HG03342 (cell line): Measurements from ENCODE around the gene ARHGAP21.
"Not testable (repeated sequence)": the region's sequence is repeated elsewhere in the genome, so short reads cannot be mapped to it uniquely, and the experiment has no call there.

Experiments used
- ATAC-seq: cut with Tn5 transposase; IDR thresholded peaks from one replicate; pipeline ENCODE4 v1.9.1; 2021; ENCODE audit warnings: mild to moderate bottlenecking, moderate library complexity; ENCODE audit not compliant: unreplicated experiment

Gene ARHGAP21

GRCh38 chr10:24642921-24643678, 80.6 kb downstream of the ARHGAP21 start:
- peak; percentile 90 for ATAC-seq

GRCh38 chr10:24639124-24639523, 84.6 kb downstream of the ARHGAP21 start:
- ATAC-seq: no peak

GRCh38 chr10:24625778-24626177, 97.9 kb downstream of the ARHGAP21 start:
- ATAC-seq: no peak

GRCh38 chr10:24623383-24623782, 100.3 kb downstream of the ARHGAP21 start:
- ATAC-seq: no peak

- no peak for ATAC-seq
These were observed 100.8 kb downstream of the ARHGAP21 start for GRCh38 chr10:24622781-24623301.

GRCh38 chr10:24621035-24621795, 102.5 kb downstream of the ARHGAP21 start:
- ATAC-seq: not testable (repeated sequence)

GRCh38 chr10:24619994-24620310, 103.7 kb downstream of the ARHGAP21 start:
- ATAC-seq: not testable (repeated sequence)

- ATAC-seq: not testable (repeated sequence)
These were observed 104.2 kb downstream of the ARHGAP21 start for GRCh38 chr10:24619291-24619993.

- no peak for ATAC-seq
These were observed 105.3 kb downstream of the ARHGAP21 start for GRCh38 chr10:24618401-24618800.

GRCh38 chr10:24617771-24618396, 105.8 kb downstream of the ARHGAP21 start:
- ATAC-seq: no peak

GRCh38 chr10:24616536-24616935, 107.2 kb downstream of the ARHGAP21 start:
- ATAC-seq: no peak

- ATAC-seq: no peak
These were observed 117.7 kb downstream of the ARHGAP21 start for GRCh38 chr10:24606021-24606420.

GRCh38 chr10:24605141-24605540, 118.5 kb downstream of the ARHGAP21 start:
- ATAC-seq: no peak

- ATAC-seq: no peak
These were observed 120.4 kb downstream of the ARHGAP21 start for GRCh38 chr10:24603333-24603732.

- ATAC-seq: no peak
These were observed 125.7 kb downstream of the ARHGAP21 start for GRCh38 chr10:24597961-24598360.

- ATAC-seq: no peak
These were observed 126.3 kb downstream of the ARHGAP21 start for GRCh38 chr10:24597426-24597825.

- no peak for ATAC-seq
These were observed 127.3 kb downstream of the ARHGAP21 start for GRCh38 chr10:24596217-24596930.

GRCh38 chr10:24590697-24591457, 132.8 kb downstream of the ARHGAP21 start:
- no peak for ATAC-seq

- no peak for ATAC-seq
These were observed 134.4 kb downstream of the ARHGAP21 start for GRCh38 chr10:24589265-24589664.

- no peak for ATAC-seq
These were observed 143.8 kb downstream of the ARHGAP21 start for GRCh38 chr10:24579906-24580305.
